Measurements from ENCODE around the gene GPR153. TPM values are rescaled to one million over a fixed set of nuclear protein-coding genes. Genes with fewer than 3 reads are reported as not detected.

Gene GPR153
- total and polyA plus RNA-seq, 2 of the 8 experiments (the other 6 are each of a cell fraction or from before 2014, with no cell fraction given) = 5.7 to 8.1 TPM

- Histone ChIP-seq H3K9ac (replicated peaks in 1 of 4; ENCODE audit: extremely low read depth in 1 of 4, low read depth in 3 of 4, low read length in 3 of 4) (no peak overlapping the region), H3K27ac (ENCODE audit: low read depth, low read length) (no peak overlapping the region), H2AFZ (ENCODE audit: low read length) (no peak overlapping the region), H3K23me2 (ENCODE audit: low read depth, low read length) (no peaks in the 10 kb centered on the region), H3K56ac (replicated peaks; ENCODE audit: insufficient read length, low read depth, low read length) (no peak overlapping the region), H3K4me3 (ENCODE audit: extremely low read depth in 1 of 4, insufficient read depth in 2 of 4, low read depth in 3 of 4, low read length in 4 of 4) (no peak overlapping the region), H3K18ac (ENCODE audit: extremely low read depth, low read length) (no peak overlapping the region), H4K8ac (ENCODE audit: extremely low read depth, insufficient read depth, low read length) (no peak overlapping the region; the same call in 1 of the 2 replicates), H3K79me2 (ENCODE audit: control insufficient read depth in 1 of 2, insufficient read depth in 2 of 2, low read length in 2 of 2) (no peaks in the 10 kb centered on the region), H2BK20ac (ENCODE audit: low read length) (no peak overlapping the region), H2BK12ac (ENCODE audit: low read depth, low read length) (no peak overlapping the region), H4K20me1 (replicated peaks in 1 of 2; ENCODE audit: control insufficient read depth in 1 of 2, insufficient read depth in 2 of 2, low read length in 2 of 2) (peaks cover 4 to 6% of the 10 kb centered on the region in 2 experiments), H3K23ac (ENCODE audit: insufficient read length) (no peak overlapping the region), H3K79me1 (ENCODE audit: low read depth, low read length) (peaks cover 3% of the 10 kb centered on the region; the same call in 1 of the 2 replicates), H3K9me3 (ENCODE audit: insufficient read depth in 2 of 2, low read depth in 1 of 2, low read length in 1 of 2) (no peaks in the 10 kb centered on the region), H2BK15ac (ENCODE audit: low read length) (no peak overlapping the region), H2AK5ac (ENCODE audit: low read depth, low read length) (no peak overlapping the region), H3K14ac (ENCODE audit: insufficient read length) (no peak overlapping the region), H4K91ac (replicated peaks; ENCODE audit: insufficient read length, low read length) (no peak overlapping the region), H2BK5ac (ENCODE audit: low read depth, low read length) (no peak overlapping the region), H3K4me2 (ENCODE audit: insufficient read depth in 1 of 2, low read depth in 2 of 2, low read length in 2 of 2) (no peak overlapping the region), H4K5ac (ENCODE audit: insufficient read length, low read depth, low read length) (no peak overlapping the region), H3K4ac (replicated peaks; ENCODE audit: insufficient read length, low read depth, low read length) (no peak overlapping the region), H3K4me1 (replicated peaks in 1 of 4; ENCODE audit: control insufficient read depth in 3 of 4, insufficient read depth in 4 of 4, low read length in 3 of 4) (peaks cover 0 to 4% (median 0%) of the 10 kb centered on the region in 4 experiments; a peak in 1 of 7 replicates), H2BK120ac (replicated peaks; ENCODE audit: low read depth, low read length) (no peak overlapping the region), H3K36me3 (ENCODE audit: control insufficient read depth in 2 of 4, insufficient read depth in 4 of 4, low read length in 3 of 4) (no peaks in the 10 kb centered on the region; a peak in 1 of 8 replicates), H3K27me3 (replicated peaks in 1 of 4; ENCODE audit: control insufficient read depth in 3 of 4, extremely low read depth in 1 of 4, insufficient read depth in 3 of 4, low read length in 3 of 4) (no peaks in the 10 kb centered on the region)
- ChIA-PET POLR2A (ENCODE audit: partially characterized antibody) (interaction anchor here (1.3 kb wide), 1 partner anchor 44 kb away, joined by 3 read pairs; no protein-coding TSS in a partner anchor), CTCF (ENCODE audit: partially characterized antibody) (interaction anchor here (0.7 to 10.6 kb wide), 15 partner anchors 8 to 182 kb away, joined by 3 to 122 read pairs (median 6); partner anchors contain the start of gene GPR153)
- DNase-seq (ENCODE audit: low read depth in 1 of 2, low spot score in 2 of 2) = no peak
- no peak for TF ChIP-seq CTBP2 (IDR thresholded peaks at IDR 0.05; ENCODE audit: borderline replicate concordance, insufficient read depth, insufficient read length, low read length)
- no peak for TF ChIP-seq SAP30 (IDR thresholded peaks at IDR 0.05; ENCODE audit: insufficient read depth, insufficient replicate concordance, low read length)
- TF ChIP-seq POLR2AphosphoS5 (IDR thresholded peaks at IDR 0.05; ENCODE audit: low read depth, low read length) = no peak
- TF ChIP-seq BACH1 (IDR thresholded peaks at IDR 0.05; ENCODE audit: low read length) = no peak
- FAIRE-seq = no peak
- 90% methylated on average over 19 of the region's 19 CpGs; no CpG with 5 or more reads in 1 of the 2 experiments for WGBS, 2 experiments (ENCODE audit: extremely low coverage in 1 of 2, insufficient coverage in 1 of 2, insufficient read length in 1 of 2, insufficient replicate concordance in 2 of 2, low coverage in 1 of 2, low lambda C conversion rate in 2 of 2, missing lambda C conversion rate in 1 of 2)
Measured at GRCh38 chr1:6281511-6282402, 20.9 kb upstream of the GPR153 start.

All from H1 (cell line).